Measurements from ENCODE around the gene PODXL2. TPM values are rescaled to one million over a fixed set of nuclear protein-coding genes. Genes with fewer than 3 reads are reported as not detected.

Gene PODXL2
- total RNA-seq, 1 donor from 2014 or later, result 74.0 TPM

DNA sequence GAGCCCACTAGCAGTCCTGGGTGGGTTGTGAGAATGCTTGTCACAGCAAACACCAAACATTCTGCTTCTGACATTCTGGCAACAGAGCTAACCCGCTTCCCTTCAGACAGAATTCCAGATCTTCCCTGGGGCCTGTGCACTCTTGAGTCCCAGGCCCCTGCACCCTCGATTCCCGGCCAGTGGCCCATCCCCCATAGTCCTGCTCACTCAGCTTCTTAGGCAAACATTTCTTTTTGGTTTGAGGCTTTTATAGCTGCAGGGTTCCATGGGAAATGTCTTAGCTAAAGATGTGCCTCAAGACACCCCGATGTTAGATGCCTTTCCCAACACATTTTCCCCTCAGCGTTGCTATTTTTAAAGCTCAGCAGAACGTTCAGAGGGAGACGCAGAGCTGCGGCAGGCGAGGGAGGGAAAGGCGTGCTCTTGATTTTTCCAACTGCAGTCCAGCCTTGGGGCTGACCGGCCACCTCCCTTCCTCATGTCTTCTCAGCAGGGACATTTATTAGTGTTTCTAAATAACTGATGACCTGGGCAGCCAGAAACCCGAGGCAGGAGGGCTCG, 78.9 kb downstream of the PODXL2 start:
- peaks cover 10% of the 10 kb centered on the region for H3K4me1 Mint-ChIP-seq
- peaks cover 6% of the 10 kb centered on the region for H3K36me3 Mint-ChIP-seq (ENCODE audit: low read depth)
- H3K27me3 Mint-ChIP-seq (ENCODE audit: low read depth), result no peaks in the 10 kb centered on the region
- peaks cover 10% of the 10 kb centered on the region for H3K9me3 Mint-ChIP-seq
- no peak overlapping the region for H3K27ac Mint-ChIP-seq (ENCODE audit: unreplicated experiment)
- TF ChIP-seq, protein P1, sequence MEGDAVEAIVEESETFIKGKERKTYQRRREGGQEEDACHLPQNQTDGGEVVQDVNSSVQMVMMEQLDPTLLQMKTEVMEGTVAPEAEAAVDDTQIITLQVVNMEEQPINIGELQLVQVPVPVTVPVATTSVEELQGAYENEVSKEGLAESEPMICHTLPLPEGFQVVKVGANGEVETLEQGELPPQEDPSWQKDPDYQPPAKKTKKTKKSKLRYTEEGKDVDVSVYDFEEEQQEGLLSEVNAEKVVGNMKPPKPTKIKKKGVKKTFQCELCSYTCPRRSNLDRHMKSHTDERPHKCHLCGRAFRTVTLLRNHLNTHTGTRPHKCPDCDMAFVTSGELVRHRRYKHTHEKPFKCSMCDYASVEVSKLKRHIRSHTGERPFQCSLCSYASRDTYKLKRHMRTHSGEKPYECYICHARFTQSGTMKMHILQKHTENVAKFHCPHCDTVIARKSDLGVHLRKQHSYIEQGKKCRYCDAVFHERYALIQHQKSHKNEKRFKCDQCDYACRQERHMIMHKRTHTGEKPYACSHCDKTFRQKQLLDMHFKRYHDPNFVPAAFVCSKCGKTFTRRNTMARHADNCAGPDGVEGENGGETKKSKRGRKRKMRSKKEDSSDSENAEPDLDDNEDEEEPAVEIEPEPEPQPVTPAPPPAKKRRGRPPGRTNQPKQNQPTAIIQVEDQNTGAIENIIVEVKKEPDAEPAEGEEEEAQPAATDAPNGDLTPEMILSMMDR (conservative IDR thresholded peaks at IDR 0.05), result no peak
- no peak for DNase-seq (ENCODE audit: low read depth, low spot score)
- no peak overlapping the region for H3K4me3 Mint-ChIP-seq

DNA sequence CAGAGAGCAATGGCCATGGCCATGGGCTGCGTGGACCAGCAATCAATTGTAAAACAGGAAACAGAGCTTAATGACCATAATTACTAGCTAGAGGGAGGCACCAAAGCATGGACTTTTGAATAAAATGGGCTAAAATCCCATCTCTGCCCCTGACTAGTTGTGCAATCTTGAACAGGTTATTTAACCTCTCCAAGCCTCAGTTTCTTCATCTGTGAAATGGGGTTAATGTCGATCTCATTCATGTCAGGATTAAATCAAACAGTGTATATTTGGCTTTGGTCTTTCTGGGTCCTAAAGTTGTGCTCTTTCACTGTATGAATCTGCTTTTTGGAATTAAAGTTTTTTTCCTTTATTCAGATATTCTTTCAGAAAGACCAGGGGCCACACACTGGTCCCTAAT, 79.9 kb downstream of the PODXL2 start:
- Mint-ChIP-seq H3K9me3 (peaks cover 6% of the 10 kb centered on the region), H3K36me3 (ENCODE audit: low read depth) (peaks cover 3% of the 10 kb centered on the region), H3K27ac (ENCODE audit: unreplicated experiment) (no peak overlapping the region), H3K4me1 (peaks cover 13% of the 10 kb centered on the region), H3K27me3 (ENCODE audit: low read depth) (no peaks in the 10 kb centered on the region), H3K4me3 (no peak overlapping the region)
- DNase-seq (ENCODE audit: low read depth, low spot score), result no peak
- TF ChIP-seq, protein P1 (conservative IDR thresholded peaks at IDR 0.05), result no peak

DNA sequence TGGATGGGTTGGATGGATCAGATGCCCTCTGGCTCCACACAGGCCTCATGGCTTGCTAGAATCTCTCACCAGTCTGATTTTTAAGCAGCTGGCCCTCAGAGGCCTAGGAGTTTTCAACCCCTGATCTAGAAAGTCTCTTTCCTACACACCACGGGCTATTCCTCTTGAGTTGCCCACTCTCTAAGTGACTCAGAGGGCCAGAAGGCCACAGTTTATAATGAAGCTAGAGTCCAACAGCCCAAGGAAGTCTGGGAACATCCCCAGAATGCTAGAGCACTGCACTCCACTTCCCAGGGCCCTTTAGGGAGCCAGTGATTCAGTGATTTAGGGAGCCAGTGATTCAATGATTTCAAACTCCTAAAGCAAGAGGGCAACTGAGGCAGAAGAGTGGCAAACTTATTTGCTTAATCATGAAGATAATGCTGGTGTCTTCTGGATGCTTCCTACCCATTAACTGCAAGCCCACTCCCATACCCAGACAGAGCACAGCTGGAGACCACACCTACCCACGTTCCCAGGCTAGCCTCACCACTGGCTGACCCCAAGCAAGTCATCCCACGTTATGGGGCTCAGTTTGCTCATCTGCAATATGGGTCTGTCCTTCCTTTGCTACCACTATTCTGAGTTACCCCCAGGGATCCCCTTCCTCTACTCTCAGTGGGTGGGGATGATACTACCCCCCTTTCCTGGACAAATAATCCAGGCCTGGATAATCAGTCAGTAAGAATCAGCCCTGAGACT, 80.5 kb downstream of the PODXL2 start:
- Mint-ChIP-seq H3K9me3 (peaks cover 4% of the 10 kb centered on the region), H3K36me3 (ENCODE audit: low read depth) (peaks cover 2% of the 10 kb centered on the region)
- no peak for DNase-seq (ENCODE audit: low read depth, low spot score)

DNA sequence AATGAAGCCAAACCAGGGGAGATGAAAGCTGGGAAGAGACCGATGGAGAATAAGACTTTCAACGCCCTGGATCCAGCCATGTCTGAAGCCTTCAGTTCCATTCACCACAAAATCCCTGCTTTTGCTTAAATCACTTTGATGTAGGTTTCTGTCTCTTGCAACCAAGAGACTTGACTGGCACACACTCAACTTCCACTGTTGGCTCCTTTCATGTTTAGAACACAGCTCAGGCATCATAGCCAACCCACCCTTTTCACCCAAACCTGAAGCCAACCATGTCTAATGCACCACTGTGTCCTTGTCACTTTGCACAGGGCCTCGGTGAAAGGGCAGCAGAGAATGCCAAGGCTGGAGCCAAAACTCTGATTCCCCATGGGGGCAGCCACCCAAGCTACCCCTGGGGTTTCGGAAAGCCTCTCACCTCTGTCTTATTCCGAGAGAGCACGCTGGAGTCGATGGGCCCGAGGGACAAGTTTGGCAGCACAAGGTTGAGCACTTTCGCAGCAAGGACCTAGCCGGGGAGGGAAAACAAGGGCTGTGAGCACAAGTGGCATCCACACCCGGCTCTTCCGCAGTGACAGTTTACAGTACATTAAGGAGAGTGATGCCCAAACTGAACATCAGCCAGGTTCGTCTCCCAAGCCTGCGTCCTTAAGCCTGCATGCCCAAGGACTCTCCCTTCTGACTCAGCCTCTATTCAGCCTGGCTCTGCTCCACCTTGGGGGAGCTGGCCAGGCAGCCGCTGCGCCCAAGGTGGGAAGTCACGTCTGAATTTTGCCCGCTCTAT, 81.4 kb downstream of the PODXL2 start:
- no peaks in the 10 kb centered on the region for H3K9me3 Mint-ChIP-seq
- H3K27me3 Mint-ChIP-seq (ENCODE audit: low read depth), result no peaks in the 10 kb centered on the region
- H3K36me3 Mint-ChIP-seq (ENCODE audit: low read depth), result no peaks in the 10 kb centered on the region
- H3K4me3 Mint-ChIP-seq, result no peak overlapping the region
- peak overlapping the region; percentile 57 for H3K27ac Mint-ChIP-seq (ENCODE audit: unreplicated experiment)
- no peak for DNase-seq (ENCODE audit: low read depth, low spot score)
- TF ChIP-seq, protein P1 (conservative IDR thresholded peaks at IDR 0.05), result no peak
- H3K4me1 Mint-ChIP-seq, result peaks cover 21% of the 10 kb centered on the region

More for the DNA sequence above, 80.5 kb downstream of the PODXL2 start:
- peaks cover 20% of the 10 kb centered on the region for H3K4me1 Mint-ChIP-seq
- H3K27ac Mint-ChIP-seq (ENCODE audit: unreplicated experiment), result no peak overlapping the region
- TF ChIP-seq, protein P1 (conservative IDR thresholded peaks at IDR 0.05), result no peak
- no peaks in the 10 kb centered on the region for H3K27me3 Mint-ChIP-seq (ENCODE audit: low read depth)
- H3K4me3 Mint-ChIP-seq, result no peak overlapping the region

DNA sequence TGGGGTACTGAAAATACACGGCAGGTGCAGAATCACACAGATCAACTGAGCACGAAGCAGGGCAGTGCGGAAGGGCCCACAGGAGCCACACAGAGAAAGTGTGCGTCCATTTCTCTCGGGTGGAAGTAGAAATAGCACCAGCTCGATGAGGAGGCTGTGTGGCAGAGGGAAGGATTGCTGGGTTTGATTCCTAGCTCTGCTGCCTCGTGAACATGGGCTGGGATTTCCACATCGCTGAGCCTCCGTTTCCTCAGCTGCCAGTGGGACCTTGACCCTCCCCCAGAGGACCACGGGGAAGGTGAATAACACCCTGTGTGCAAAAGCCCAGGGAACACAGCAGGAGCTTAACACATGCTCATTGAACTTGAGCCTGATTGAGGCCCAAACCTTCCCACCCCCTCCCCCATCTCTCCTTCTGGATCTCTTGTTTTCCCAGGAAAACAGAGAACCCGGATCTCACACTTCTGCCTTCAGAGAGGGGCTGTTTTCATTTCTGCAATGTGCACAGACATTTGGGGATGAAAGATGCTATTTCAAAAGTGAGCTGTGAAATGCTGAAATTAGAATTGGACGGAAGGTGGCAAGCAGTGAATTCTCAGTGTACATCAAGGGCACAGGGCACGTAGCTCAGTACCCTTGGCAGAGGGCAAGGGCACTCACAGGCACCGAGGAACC, 82.2 kb downstream of the PODXL2 start:
- Mint-ChIP-seq H3K27me3 (ENCODE audit: low read depth) (no peaks in the 10 kb centered on the region), H3K36me3 (ENCODE audit: low read depth) (no peaks in the 10 kb centered on the region), H3K4me1 (peaks cover 21% of the 10 kb centered on the region), H3K4me3 (no peak overlapping the region), H3K9me3 (no peaks in the 10 kb centered on the region), H3K27ac (ENCODE audit: unreplicated experiment) (no peak overlapping the region)
- DNase-seq (ENCODE audit: low read depth, low spot score), result no peak
- TF ChIP-seq, protein P1 (conservative IDR thresholded peaks at IDR 0.05), result no peak

Measured in neural crest cell (in vitro differentiated cells).